ENCODE measurements around the gene TBR1. TPM values are rescaled to one million over a fixed set of nuclear protein-coding genes. Genes with fewer than 3 reads are reported as not detected.

Gene TBR1
- total RNA-seq, 1 donor from 2014 or later, result not detected

DNA sequence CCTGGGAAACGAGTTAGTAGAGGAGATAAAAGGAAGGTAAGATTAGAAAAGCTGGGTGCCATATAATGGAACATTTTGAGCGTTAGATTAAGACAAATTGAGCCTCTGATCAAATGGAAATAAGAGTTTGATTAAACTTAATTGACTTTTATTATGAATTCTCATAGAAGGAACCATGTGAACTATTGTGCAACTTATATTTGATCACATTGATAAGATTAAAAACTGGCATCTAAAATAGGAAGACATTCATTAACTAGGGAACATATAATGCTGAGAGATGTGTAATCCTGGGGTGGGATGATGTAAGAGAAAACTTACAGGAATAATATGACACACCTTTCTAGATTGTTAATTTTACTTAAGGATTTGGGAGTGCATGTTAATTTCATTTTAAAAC, 22.5 kb downstream of the TBR1 start:
- H3K4me3 ChIP-seq, result no peak overlapping the region
- TF ChIP-seq, protein P1, sequence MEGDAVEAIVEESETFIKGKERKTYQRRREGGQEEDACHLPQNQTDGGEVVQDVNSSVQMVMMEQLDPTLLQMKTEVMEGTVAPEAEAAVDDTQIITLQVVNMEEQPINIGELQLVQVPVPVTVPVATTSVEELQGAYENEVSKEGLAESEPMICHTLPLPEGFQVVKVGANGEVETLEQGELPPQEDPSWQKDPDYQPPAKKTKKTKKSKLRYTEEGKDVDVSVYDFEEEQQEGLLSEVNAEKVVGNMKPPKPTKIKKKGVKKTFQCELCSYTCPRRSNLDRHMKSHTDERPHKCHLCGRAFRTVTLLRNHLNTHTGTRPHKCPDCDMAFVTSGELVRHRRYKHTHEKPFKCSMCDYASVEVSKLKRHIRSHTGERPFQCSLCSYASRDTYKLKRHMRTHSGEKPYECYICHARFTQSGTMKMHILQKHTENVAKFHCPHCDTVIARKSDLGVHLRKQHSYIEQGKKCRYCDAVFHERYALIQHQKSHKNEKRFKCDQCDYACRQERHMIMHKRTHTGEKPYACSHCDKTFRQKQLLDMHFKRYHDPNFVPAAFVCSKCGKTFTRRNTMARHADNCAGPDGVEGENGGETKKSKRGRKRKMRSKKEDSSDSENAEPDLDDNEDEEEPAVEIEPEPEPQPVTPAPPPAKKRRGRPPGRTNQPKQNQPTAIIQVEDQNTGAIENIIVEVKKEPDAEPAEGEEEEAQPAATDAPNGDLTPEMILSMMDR (IDR thresholded peaks at IDR 0.05), result no peak
- no peak for TF ChIP-seq POLR2AphosphoS5 (IDR thresholded peaks at IDR 0.05; ENCODE audit: insufficient read depth in 1 of 2, low read depth in 1 of 2)
- TF ChIP-seq POLR2A (IDR thresholded peaks at IDR 0.05), result no peak
- no peaks in the 10 kb centered on the region for H3K36me3 ChIP-seq
- intact Hi-C loops (cut with DNase I), result no loop called here
- no peak for DNase-seq (ENCODE audit: extremely low spot score in 2 of 2)
- no peaks in the 10 kb centered on the region for H3K27me3 ChIP-seq
- H3K4me1 ChIP-seq, result no peaks in the 10 kb centered on the region
- no peaks in the 10 kb centered on the region for H3K9me3 ChIP-seq
- no peak overlapping the region for H3K27ac ChIP-seq

DNA sequence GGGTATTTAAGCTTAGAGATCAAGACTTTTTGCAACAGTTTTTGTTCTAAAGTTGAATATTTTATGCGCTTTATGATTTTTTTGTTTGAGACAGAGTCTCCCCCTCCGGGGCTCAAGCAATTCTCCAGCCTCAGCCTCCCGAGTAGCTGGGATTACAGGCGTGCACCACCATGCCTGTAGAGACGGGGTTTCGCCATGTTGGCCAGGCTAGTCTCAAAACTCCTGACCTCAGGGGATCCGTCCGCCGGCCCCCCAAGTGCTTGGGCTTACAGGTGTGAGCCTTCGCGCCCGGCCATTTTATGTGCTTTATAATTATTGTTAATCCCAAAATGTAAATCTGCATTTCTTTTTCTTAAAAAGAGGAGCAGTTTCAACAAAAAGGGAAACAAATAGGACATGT, 29.0 kb downstream of the TBR1 start:
- TF ChIP-seq, protein P1 (IDR thresholded peaks at IDR 0.05), result no peak
- TF ChIP-seq POLR2AphosphoS5 (IDR thresholded peaks at IDR 0.05; ENCODE audit: insufficient read depth in 1 of 2, low read depth in 1 of 2) (no peak), POLR2A (IDR thresholded peaks at IDR 0.05) (no peak)
- H3K4me3 ChIP-seq, result no peak overlapping the region
- no peaks in the 10 kb centered on the region for H3K27me3 ChIP-seq
- intact Hi-C loops (cut with DNase I), result no loop called here
- no peaks in the 10 kb centered on the region for H3K4me1 ChIP-seq
- no peak overlapping the region for H3K27ac ChIP-seq
- H3K9me3 ChIP-seq, result no peaks in the 10 kb centered on the region
- DNase-seq (ENCODE audit: extremely low spot score in 2 of 2), result no peak
- no peaks in the 10 kb centered on the region for H3K36me3 ChIP-seq

DNA sequence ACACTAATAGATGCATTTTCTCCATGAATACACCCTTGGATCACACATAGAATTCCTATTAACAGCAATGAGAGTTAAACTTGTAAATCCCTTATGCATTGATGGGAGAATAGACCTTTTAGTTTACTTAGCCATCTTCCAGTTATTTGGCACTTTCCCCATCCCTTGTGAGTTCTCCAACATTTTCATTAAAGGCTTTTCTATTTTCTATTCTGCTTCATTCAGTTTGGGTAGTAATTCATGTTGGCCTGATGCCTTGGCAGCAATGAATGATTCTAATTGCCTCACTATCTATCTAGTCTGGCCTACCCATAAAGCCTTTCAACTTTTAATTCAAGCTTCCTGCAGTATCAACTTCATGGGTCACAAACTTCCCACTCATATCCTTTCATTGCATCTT, 32.3 kb downstream of the TBR1 start:
- Histone ChIP-seq H3K4me3 (no peak overlapping the region), H3K27ac (no peak overlapping the region), H3K27me3 (no peaks in the 10 kb centered on the region), H3K4me1 (no peaks in the 10 kb centered on the region), H3K36me3 (no peaks in the 10 kb centered on the region), H3K9me3 (no peaks in the 10 kb centered on the region)
- no peak for DNase-seq (ENCODE audit: extremely low spot score in 2 of 2)
- no peak for TF ChIP-seq POLR2AphosphoS5 (IDR thresholded peaks at IDR 0.05; ENCODE audit: insufficient read depth in 1 of 2, low read depth in 1 of 2)
- no peak for TF ChIP-seq POLR2A (IDR thresholded peaks at IDR 0.05)
- TF ChIP-seq, protein P1 (IDR thresholded peaks at IDR 0.05), result no peak
- intact Hi-C loops (cut with DNase I), result no loop called here

DNA sequence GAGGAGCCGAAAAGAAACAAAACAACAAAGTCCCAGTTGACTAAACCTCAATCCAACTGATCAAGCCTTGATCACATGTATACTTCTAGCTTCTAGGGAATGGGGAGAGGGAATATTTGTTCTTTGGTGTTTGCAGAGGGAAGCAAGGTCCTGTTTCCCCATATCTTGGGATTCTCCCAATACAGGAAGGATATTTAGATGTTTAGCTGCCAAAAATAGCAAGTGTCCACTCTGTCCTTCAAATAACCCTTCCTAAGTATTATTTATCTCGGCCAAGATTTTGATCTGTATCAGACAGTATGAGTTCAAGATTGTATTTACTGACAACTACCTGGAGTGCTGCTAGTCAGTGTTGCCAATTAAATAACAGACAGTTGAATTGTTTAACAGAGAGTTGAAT, 55.5 kb downstream of the TBR1 start:
- Histone ChIP-seq H3K4me1 (no peaks in the 10 kb centered on the region), H3K36me3 (no peaks in the 10 kb centered on the region), H3K4me3 (no peak overlapping the region), H3K27ac (no peak overlapping the region), H3K9me3 (no peaks in the 10 kb centered on the region), H3K27me3 (no peaks in the 10 kb centered on the region)
- DNase-seq (ENCODE audit: extremely low spot score in 2 of 2), result no peak
- intact Hi-C loops (cut with DNase I), result no loop called here
- no peak for TF ChIP-seq POLR2AphosphoS5 (IDR thresholded peaks at IDR 0.05; ENCODE audit: insufficient read depth in 1 of 2, low read depth in 1 of 2)
- TF ChIP-seq POLR2A (IDR thresholded peaks at IDR 0.05), result no peak
- TF ChIP-seq, protein P1 (IDR thresholded peaks at IDR 0.05), result no peak

DNA sequence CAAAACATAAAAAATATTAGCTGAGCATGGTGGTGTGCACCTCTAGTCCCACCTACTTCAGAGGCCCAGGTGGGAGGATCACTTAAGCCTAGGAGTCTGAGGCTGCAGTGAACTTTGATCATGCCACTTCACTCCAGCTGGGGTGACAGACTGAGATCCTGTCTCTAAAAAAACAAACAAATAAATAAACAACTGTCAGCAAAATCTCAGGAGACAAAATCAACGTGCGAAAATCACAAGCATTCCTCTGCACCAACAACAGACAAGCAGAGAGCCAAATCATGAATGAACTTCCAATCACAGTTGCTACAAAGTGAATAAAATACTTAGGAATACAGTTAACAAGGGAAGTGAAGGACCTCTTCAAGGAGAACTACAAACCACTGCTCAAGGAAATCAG, 58.8 kb downstream of the TBR1 start:
- Histone ChIP-seq H3K9me3 (no peaks in the 10 kb centered on the region), H3K4me1 (no peaks in the 10 kb centered on the region), H3K36me3 (no peaks in the 10 kb centered on the region), H3K4me3 (no peak overlapping the region), H3K27me3 (no peaks in the 10 kb centered on the region), H3K27ac (no peak overlapping the region)
- TF ChIP-seq POLR2AphosphoS5 (IDR thresholded peaks at IDR 0.05; ENCODE audit: insufficient read depth in 1 of 2, low read depth in 1 of 2), result no peak
- TF ChIP-seq, protein P1 (IDR thresholded peaks at IDR 0.05), result no peak
- no peak for TF ChIP-seq POLR2A (IDR thresholded peaks at IDR 0.05)
- DNase-seq (ENCODE audit: extremely low spot score in 2 of 2), result no peak
- intact Hi-C loops (cut with DNase I), result no loop called here

Small RNA genes within 50 kb of the gene (small RNA-seq; reads per million reads assigned to genes)
- gene RNA5SP108, result not detected

Other genes starting within 250 kb of the TBR1 start
- 34.4 TPM for gene PSMD14, start 107.9 kb upstream of the TBR1 start, total RNA-seq
- gene SLC4A10, start 208.1 kb downstream of the TBR1 start, total RNA-seq, result not detected

Data from vagina (tissue), 2 donors.